HG02610 (cell line): ENCODE results near the gene ZMIZ1.
A peak's percentile ranks its signal among the peaks of the same experiment; 100 is the strongest.
"Not testable (repeated sequence)": the region's sequence is repeated elsewhere in the genome, so short reads cannot be mapped to it uniquely, and the experiment has no call there.

Experiments used
- ATAC-seq: cut with Tn5 transposase; IDR thresholded peaks from one replicate; pipeline ENCODE4 v1.9.1; 2021; ENCODE audit warnings: mild to moderate bottlenecking, moderate library complexity; ENCODE audit not compliant: unreplicated experiment

The ZMIZ1 gene

DNA sequence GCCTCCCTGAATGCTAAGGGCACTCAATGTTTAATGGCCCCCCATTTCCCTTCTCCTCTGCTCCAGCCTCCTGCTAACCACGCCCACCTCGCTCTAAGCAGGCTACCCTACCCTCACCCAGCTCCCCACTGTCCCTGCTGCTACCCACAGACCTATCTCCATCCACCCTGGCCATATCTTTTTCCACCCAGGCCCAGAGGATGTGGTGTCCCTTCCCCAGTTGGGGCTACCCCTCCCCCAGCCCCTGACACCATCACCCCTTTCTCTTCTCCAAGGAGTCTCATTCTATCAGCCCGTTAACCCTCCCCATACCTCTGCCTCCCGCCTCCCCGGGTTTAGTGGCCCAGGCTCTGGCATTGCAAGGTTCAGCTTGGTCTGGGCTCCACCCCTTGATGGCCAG, 249.6 kb downstream of the ZMIZ1 start:
- ATAC-seq, result no peak

DNA sequence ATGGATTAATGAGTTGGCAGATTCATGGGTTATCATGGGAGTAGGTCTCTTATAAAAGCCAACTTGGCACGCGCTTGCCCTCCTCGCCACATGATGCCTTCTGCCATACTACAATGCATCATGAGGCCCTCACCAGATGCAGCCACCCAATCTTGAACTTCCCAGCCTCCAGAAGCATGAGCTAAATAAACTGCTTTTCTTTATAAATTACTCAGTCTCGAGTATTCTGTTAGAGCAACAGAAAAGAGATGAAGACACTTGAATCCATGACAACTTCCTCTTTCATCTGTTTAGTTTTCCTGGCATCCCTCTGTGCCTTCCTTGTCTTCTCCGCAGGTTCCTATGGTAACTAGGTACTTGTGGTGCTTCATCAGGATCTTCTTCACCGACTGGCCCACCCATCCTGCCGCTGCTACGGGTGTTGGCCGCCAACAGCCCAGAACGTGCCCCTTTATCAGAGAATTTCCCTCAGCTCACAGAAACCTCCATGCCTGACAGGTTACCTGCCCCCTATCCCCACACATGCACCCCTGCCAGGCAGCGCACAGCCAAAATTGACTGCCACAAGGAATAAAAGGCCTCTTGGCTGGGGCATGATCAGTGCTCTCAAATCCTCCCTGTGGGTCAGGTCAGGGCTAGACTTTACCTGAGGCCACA, 250.5 kb downstream of the ZMIZ1 start:
- ATAC-seq, result no peak

DNA sequence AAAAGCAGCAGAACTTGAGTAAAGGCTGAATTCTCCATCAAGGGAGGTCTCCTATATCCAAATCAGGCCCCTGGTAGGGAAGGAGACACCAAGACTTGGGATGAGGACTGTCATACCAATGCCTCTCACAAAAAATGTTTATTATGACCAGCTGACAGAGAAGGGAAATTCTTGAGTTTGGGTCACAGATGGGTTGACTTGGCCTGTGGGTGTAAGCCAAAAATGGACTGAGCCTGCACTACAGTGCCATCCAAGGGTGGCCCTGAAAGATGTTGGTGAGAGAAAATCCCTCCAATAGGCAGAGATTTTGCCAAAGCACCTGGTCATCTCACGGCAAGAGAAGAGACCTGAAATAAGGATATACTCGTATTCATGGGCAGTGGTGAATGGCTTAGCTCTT, 251.6 kb downstream of the ZMIZ1 start:
- no peak for ATAC-seq

GRCh38 chr10:79320820-79321493, 252.2 kb downstream of the ZMIZ1 start:
- no peak for ATAC-seq

DNA sequence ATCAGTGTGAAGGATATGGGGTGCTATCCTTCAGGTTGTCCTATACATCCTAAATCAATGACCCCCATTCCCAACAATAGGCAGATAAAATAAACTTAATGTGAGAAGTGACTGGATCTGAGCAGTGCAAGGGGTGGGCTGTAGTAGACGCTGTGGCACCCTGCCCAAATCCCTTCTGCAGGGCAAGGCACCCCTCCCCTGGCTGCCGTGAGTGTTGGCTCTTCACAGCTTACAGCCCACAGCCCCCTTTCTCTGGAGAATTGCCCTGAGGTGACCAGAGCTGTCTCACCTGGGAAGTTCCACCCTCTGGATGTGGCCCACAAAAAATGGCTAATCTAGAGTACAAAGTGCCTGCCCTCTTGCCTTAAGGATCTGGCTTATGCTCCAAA, 252.7 kb downstream of the ZMIZ1 start:
- no peak for ATAC-seq

GRCh38 chr10:79321951-79322350, 253.2 kb downstream of the ZMIZ1 start:
- ATAC-seq, result no peak

DNA sequence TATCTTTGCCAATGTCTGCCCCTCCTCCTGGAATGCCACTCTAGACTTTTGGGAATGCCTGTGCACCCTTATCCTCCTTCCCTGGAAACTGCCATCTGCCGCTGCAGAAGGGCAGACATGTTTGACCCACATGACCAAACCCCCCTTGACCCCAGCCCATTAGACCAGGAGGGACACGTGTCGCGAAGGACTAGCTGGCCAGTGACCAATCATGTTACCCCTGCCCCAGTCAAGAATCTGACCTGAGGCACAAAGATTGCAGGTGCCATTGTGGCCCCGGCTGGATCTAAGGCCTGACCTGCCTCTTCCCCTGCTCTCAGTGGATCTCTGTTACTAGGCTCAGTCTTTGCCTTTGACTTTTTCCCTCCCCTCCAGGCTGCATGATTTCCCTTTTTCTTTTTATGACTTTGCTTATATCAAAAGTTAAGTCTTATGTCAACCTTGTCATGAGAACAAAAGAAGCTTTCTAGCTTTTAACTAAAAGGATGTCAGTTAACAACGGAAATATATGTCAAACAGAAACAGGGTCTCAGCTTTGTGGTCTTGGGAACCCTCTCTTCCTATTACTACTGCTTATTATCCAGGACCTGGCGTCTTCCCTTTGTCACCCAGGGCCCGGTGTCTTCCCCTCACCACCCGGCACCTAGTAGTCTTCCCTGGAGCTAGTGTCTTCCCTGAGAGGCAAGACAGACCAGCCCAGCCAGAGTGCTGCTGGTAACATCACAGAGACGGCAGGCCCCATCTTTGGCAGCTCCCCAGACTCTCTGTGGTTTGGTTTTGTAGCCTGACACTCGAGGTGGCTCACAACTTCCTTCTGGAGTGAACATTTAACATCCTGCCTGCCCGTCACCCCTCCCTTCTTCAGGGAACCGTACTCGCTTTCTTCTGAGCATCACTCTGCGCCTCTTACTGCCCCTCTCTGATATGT, 254.1 kb downstream of the ZMIZ1 start:
- ATAC-seq, result peak; percentile 55

- no peak for ATAC-seq
Observed at GRCh38 chr10:79323602-79324001, 254.8 kb downstream of the ZMIZ1 start.

GRCh38 chr10:79324032-79324695, 255.4 kb downstream of the ZMIZ1 start:
- no peak for ATAC-seq

DNA sequence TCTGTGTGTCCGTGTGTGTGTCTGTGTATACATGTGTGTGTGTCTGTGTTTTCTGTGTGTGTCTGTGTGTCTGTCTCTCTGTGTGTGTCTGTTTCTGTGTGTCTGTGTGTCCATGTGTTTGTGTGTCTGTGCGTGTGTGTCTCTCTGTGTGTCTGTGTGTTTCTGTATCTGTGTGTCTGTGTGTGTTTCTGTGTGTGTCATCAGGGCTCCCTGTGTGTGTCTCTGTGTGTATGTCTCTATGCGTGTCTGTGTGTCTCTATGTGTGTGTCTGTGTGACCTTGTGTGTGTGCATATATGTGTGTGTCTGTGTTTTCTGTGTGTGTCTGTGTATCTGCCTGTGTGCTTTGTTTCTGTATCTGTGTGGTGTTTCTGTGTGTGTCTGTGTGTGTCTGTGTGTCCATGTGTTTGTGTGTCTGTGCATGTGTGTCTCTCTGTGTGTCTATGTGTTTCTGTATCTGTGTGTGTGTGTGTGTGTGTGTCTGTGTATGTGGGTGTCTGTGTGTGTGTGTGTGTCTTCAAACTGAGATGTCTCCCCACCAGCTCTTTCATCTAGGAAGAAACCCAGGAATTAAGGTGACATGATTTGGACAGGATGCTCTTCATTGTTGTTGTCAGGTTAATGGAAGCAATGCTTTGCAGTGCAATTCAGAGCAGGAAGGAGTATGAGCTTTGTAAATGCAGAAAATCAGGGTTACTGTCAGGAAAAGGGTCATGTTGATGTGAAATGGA, 257.8 kb downstream of the ZMIZ1 start:
- ATAC-seq, result no peak

DNA sequence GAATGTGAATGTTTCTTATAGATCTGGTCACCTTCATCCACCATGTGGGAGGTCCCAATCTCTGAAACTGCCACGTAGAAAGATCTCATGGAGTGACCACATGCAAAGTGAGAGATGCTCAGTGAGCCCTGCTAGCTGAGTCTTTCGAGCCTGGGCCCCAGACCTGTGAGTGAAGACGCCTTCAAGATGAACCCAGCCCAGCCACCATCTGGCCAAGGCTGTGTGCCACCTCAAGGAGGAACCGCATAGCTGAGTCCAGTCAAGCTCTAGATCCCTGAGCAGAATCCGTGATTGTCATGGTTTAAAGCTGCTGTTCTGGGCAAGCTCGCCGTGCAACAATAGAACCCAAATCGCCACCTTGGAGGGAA, 258.3 kb downstream of the ZMIZ1 start:
- peak; percentile 27 for ATAC-seq

- no peak for ATAC-seq
Observed at GRCh38 chr10:79328147-79328701, 259.5 kb downstream of the ZMIZ1 start.

GRCh38 chr10:79328737-79329504, 260.2 kb downstream of the ZMIZ1 start:
- ATAC-seq, result no peak

- no peak for ATAC-seq
Observed at GRCh38 chr10:79329529-79329928, 260.8 kb downstream of the ZMIZ1 start.

GRCh38 chr10:79331226-79331625, 262.5 kb downstream of the ZMIZ1 start:
- peak; percentile 27 for ATAC-seq

DNA sequence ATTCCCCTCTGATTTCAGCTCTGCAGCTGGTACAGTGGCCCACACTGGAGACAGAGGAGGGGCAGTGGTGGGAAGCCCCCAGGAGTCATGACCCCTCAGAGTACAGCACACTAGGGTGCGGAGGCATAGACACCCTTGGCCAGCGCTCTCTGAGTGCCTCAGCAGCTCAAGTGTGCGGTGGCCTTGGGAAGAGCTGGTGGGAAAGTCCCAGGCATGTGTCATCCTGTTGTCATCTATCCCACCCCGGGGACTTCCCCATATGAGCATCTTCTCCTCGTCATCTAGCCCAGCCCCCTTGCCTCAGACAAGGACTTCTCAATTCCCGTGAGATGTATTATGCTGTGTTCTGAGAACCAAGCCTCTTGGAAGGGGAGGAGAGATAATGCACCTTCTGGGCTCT, 262.9 kb downstream of the ZMIZ1 start:
- ATAC-seq, result peak; percentile 93

- not testable (repeated sequence) for ATAC-seq
Observed at GRCh38 chr10:79332610-79333315, 264.0 kb downstream of the ZMIZ1 start.

- ATAC-seq, result no peak
Observed at GRCh38 chr10:79333513-79333912, 264.7 kb downstream of the ZMIZ1 start.

DNA sequence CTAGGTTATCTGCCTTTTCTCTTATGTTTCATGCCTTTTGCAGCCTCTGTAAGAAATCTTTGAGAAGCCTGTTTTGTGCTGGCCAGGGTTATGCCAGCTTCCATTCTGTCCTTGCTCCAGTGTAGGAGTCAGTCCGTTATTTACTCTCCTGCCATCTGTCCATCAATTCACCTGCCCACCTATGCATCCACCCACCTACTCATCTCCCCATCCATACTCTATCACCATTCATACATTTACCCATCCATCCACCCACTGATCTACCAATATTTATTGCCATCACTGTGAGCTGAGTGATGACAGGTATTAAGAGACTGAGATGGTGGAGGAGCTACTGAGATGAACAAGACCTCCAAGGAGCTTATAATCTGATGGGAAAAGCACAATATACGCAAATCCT, 265.8 kb downstream of the ZMIZ1 start:
- no peak for ATAC-seq
